ENCODE results near the gene LMNTD1.

Gene LMNTD1

DNA sequence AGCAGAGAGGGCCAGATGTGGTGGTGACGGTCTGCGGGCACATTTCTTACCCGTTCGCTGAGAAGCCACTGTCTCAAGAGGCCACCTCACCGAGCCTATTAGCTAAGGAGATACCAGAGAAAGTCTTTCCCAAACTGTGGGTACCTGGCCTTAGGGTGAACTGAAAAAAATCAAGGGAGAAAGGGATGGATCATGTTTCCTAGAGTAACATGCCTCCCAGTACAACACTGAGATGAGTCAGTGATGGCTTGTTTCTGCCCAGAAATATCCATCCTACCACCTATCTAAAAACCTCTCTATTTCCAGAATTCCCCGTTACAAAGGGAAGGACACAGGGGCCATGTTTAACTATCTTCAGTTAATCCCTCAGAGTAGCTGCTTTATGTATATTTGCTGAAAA, 83.7 kb downstream of the LMNTD1 start:
- no peaks in the 10 kb centered on the region for H3K27me3 ChIP-seq (ENCODE audit: insufficient read depth, low read depth, severe bottlenecking)
- TF ChIP-seq, protein P1, sequence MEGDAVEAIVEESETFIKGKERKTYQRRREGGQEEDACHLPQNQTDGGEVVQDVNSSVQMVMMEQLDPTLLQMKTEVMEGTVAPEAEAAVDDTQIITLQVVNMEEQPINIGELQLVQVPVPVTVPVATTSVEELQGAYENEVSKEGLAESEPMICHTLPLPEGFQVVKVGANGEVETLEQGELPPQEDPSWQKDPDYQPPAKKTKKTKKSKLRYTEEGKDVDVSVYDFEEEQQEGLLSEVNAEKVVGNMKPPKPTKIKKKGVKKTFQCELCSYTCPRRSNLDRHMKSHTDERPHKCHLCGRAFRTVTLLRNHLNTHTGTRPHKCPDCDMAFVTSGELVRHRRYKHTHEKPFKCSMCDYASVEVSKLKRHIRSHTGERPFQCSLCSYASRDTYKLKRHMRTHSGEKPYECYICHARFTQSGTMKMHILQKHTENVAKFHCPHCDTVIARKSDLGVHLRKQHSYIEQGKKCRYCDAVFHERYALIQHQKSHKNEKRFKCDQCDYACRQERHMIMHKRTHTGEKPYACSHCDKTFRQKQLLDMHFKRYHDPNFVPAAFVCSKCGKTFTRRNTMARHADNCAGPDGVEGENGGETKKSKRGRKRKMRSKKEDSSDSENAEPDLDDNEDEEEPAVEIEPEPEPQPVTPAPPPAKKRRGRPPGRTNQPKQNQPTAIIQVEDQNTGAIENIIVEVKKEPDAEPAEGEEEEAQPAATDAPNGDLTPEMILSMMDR (IDR thresholded peaks at IDR 0.05; ENCODE audit: low read depth, low read length), result no peak
- no peaks in the 10 kb centered on the region for H3K36me3 ChIP-seq
- no peaks in the 10 kb centered on the region for H3K9me3 ChIP-seq (ENCODE audit: severe bottlenecking)
- DNase-seq, result no peak
- H3K27ac ChIP-seq, result no peak overlapping the region
- no peak overlapping the region for H3K4me3 ChIP-seq (ENCODE audit: low read depth, low read length)

DNA sequence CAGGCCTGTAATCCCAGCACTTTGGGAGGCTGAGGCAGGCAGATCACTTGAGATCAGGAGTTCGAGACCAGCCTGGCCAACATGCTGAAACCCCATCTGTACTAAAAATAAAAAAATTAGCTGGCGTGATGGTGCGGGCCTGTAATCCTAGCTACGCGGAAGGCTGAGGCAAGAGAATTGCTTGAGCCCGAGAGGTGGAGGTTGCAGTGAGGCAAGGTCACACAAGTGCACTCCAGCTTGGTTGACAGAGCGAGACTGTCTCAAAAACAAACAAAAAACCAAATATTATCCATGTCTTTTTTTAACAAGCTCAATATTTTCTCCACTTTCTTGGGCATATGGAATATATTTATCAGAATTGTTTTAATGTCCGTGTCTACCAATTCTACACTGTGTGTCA, 89.6 kb downstream of the LMNTD1 start:
- Histone ChIP-seq H3K27me3 (ENCODE audit: insufficient read depth, low read depth, severe bottlenecking) (no peaks in the 10 kb centered on the region), H3K36me3 (no peaks in the 10 kb centered on the region), H3K9me3 (ENCODE audit: severe bottlenecking) (no peaks in the 10 kb centered on the region), H3K27ac (no peak overlapping the region), H3K4me3 (ENCODE audit: low read depth, low read length) (no peak overlapping the region)
- TF ChIP-seq, protein P1 (IDR thresholded peaks at IDR 0.05; ENCODE audit: low read depth, low read length), result no peak
- DNase-seq, result no peak

DNA sequence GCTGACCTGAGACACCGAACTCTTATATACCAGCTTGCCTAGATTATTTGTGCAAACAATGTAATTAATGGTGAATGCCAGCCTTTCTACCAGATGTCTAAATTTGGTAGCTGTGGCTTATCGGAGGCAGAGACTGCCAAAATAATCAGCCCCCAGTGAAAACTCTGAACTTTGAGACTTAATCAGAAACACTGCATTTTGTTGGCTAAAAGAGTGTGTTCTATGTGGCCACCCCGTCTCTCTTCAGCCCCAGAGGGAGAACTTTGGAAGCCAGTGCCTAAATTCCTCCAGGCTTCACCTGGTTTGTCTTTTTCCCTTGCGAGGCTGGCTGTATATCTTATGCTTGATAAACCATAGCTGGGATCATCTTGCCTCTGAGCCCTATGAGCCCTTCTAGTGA, 90.1 kb downstream of the LMNTD1 start:
- H3K27ac ChIP-seq, result no peak overlapping the region
- no peak for DNase-seq
- H3K9me3 ChIP-seq (ENCODE audit: severe bottlenecking), result no peaks in the 10 kb centered on the region
- H3K27me3 ChIP-seq (ENCODE audit: insufficient read depth, low read depth, severe bottlenecking), result no peaks in the 10 kb centered on the region
- TF ChIP-seq, protein P1 (IDR thresholded peaks at IDR 0.05; ENCODE audit: low read depth, low read length), result no peak
- no peak overlapping the region for H3K4me3 ChIP-seq (ENCODE audit: low read depth, low read length)
- no peaks in the 10 kb centered on the region for H3K36me3 ChIP-seq

DNA sequence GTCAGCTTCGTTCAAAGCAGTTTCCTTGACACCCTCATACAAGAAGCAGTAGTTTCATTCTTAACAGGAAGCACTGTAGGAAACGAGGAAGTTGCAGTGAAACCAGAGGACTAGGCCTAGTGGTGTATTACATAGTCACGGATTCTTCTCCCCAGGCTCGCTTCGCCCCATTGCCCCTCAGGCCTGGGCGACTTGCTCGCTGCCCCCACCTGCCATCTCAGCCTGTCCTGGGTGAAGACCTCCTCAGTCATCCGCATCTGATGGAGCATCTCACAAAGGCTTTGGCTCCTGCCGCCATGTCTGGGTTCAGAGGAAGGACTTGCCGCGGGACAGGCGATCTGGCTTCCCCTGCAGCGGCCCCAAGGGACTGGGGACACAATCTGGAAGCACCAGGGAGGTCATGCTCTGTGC, 93.5 kb downstream of the LMNTD1 start:
- H3K4me3 ChIP-seq (ENCODE audit: low read depth, low read length), result no peak overlapping the region
- H3K27me3 ChIP-seq (ENCODE audit: insufficient read depth, low read depth, severe bottlenecking), result no peaks in the 10 kb centered on the region
- H3K27ac ChIP-seq, result no peak overlapping the region
- no peak for DNase-seq
- TF ChIP-seq, protein P1 (IDR thresholded peaks at IDR 0.05; ENCODE audit: low read depth, low read length), result no peak
- no peaks in the 10 kb centered on the region for H3K36me3 ChIP-seq
- H3K9me3 ChIP-seq (ENCODE audit: severe bottlenecking), result no peaks in the 10 kb centered on the region

DNA sequence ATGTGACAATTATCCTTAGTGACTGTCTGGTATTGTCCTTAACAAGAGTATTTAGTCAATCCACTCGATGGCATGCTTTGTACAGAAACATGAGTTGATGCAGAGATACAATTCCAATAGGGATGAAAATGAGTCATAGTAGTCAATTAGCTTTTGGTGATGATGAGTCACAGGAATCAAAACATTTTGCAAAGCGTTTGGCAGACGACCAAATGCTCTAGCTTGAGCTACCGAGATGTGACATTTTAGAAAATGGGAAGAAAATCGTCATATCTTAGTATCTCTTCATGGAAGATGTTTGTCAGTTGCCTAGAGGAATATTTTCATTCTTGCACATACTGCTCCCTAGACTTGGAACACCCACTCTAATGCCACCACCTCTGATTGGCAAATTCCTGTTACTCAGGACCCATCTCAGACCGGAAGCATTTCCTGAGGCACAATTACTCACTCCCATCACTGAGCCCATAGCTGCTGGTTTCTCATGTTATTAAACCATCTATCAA, 95.0 kb downstream of the LMNTD1 start:
- DNase-seq, result no peak
- Histone ChIP-seq H3K27ac (no peak overlapping the region), H3K27me3 (ENCODE audit: insufficient read depth, low read depth, severe bottlenecking) (no peaks in the 10 kb centered on the region), H3K9me3 (ENCODE audit: severe bottlenecking) (no peaks in the 10 kb centered on the region), H3K4me3 (ENCODE audit: low read depth, low read length) (no peak overlapping the region), H3K36me3 (no peaks in the 10 kb centered on the region)
- TF ChIP-seq, protein P1 (IDR thresholded peaks at IDR 0.05; ENCODE audit: low read depth, low read length), result no peak

DNA sequence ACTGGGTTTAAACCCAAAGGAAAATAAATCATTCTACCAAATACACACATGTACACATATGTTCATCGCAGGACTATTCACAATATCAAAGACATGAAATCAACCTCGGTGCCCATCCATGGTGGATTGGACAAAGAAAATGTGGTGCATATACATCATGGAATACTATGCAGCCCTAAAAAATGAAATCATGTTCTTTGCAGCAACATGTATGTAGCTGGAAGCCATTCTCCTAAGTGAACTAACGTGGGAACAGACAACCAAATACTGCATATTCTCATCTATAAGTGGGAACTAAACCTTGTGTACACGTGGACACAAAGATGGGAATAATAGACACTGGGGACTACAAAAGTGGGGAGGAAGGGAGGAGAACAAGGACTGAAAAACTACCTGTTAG, 96.6 kb downstream of the LMNTD1 start:
- Histone ChIP-seq H3K4me3 (ENCODE audit: low read depth, low read length) (no peak overlapping the region), H3K27ac (no peak overlapping the region), H3K27me3 (ENCODE audit: insufficient read depth, low read depth, severe bottlenecking) (no peaks in the 10 kb centered on the region), H3K36me3 (no peaks in the 10 kb centered on the region), H3K9me3 (ENCODE audit: severe bottlenecking) (no peaks in the 10 kb centered on the region)
- no peak for DNase-seq
- TF ChIP-seq, protein P1 (IDR thresholded peaks at IDR 0.05; ENCODE audit: low read depth, low read length), result no peak

Measured in WERI-Rb-1 (cell line).